Suprapubic skin (tissue), 4 donors: Measurements from ENCODE around the gene GC. TPM values are rescaled to one million over a fixed set of nuclear protein-coding genes. Genes with fewer than 3 reads are reported as not detected.
"Not testable (repeated sequence)": the region's sequence is repeated elsewhere in the genome, so short reads cannot be mapped to it uniquely, and the experiment has no call there.

ENCODE experiments used
- DNase-seq, 2 donors: peaks; one replicate each; pipeline ENCODE4 v3.0.0-alpha.2; 2019; ENCODE audit warnings: low spot score in 2 of 2
- H3K27ac ChIP-seq: fragments of 200-600 bp; sonication (generic); one replicate; pipeline ENCODE4 v1.5.1; 2019
- H3K27me3 ChIP-seq: fragments of 200-600 bp; sonication (generic); one replicate; pipeline ENCODE4 v1.5.1; 2019
- H3K36me3 ChIP-seq: fragments of 200-600 bp; sonication (generic); one replicate; pipeline ENCODE4 v1.5.1; 2019
- H3K4me1 ChIP-seq: fragments of 200-600 bp; sonication (generic); one replicate; pipeline ENCODE4 v1.5.1; 2019
- H3K4me3 ChIP-seq: fragments of 200-600 bp; sonication (generic); one replicate; pipeline ENCODE4 v1.5.1; 2019; ENCODE audit warnings: mild to moderate bottlenecking
- H3K9me3 ChIP-seq: fragments of 200-600 bp; sonication (generic); one replicate; pipeline ENCODE4 v1.5.1; 2019
- CTCF ChIP-seq, 2 donors: fragments of 200-600 bp in 1 of 2; fragments of 450-650 bp in 1 of 2; sonication (generic) in 1 of 2; IDR thresholded peaks; one replicate each; pipeline ENCODE4 v1.5.1; 2016 to 2019; ENCODE audit warnings: antibody characterized with exemption in 2 of 2, mild to moderate bottlenecking in 1 of 2, moderate library complexity in 1 of 2
- EP300 ChIP-seq: sonication (generic); formaldehyde crosslinking; IDR thresholded peaks from one replicate; pipeline ENCODE4 v1.6.1; 2017; ENCODE audit warnings: antibody characterized with exemption
- POLR2A ChIP-seq, 2 donors: fragments of 450-650 bp; IDR thresholded peaks; one replicate each; pipeline ENCODE4 v1.6.1; 2017; ENCODE audit warnings: antibody characterized with exemption in 2 of 2, mild to moderate bottlenecking in 2 of 2, moderate library complexity in 2 of 2
- POLR2AphosphoS5 ChIP-seq, 3 donors: sonication (generic); formaldehyde crosslinking; IDR thresholded peaks; one replicate each; pipeline ENCODE4 v1.6.1; 2017; ENCODE audit warnings: antibody characterized with exemption in 3 of 3
- WGBS: methylation state at CpG from one replicate; pipeline ENCODE4 v1.1.5; 2018; 5-methylcytosine and 5-hydroxymethylcytosine counted together
- total RNA-seq, 4 donors: library from RNA; depleted of rRNA; stranded (reverse); fragments of >200 nt; gene quantifications; one replicate each; pipeline ENCODE4 v1.1.0, GENCODE V29; 2016

GC gene
- total RNA-seq, 4 donors from 2014 or later, result 5.2 TPM; not detected in 3

DNA sequence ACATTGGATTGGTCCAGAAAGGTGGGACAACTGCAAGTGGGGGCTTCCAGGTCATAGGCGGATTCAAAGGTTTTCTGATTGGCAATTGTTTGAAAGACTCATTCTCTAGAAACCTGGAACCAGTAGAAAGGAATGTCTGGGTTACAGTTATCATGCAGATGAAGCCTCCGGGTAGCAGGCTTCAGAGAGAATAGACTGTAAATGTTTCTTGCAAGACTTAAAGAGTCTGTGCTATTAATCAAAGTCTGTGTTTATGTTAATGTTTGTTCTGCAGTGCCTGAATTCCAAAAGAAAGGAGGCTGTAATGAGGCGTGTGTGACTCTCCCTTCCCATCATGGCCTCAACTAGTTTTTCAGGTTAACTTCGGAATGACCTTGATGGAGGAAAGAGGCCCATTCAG, 43.9 kb upstream of the GC start:
- no peaks in the 10 kb centered on the region for H3K4me1 ChIP-seq
- no peak for DNase-seq
- H3K36me3 ChIP-seq, result no peaks in the 10 kb centered on the region
- H3K9me3 ChIP-seq, result no peaks in the 10 kb centered on the region
- TF ChIP-seq POLR2AphosphoS5 (IDR thresholded peaks at IDR 0.05) (no peak), EP300 (no peak), POLR2A (IDR thresholded peaks at IDR 0.05) (no peak), CTCF (IDR thresholded peaks at IDR 0.05) (no peak)
- no peaks in the 10 kb centered on the region for H3K27me3 ChIP-seq
- no peak overlapping the region for H3K4me3 ChIP-seq
- H3K27ac ChIP-seq, result no peak overlapping the region
- 40% methylated on average over 4 of the region's 4 CpGs for WGBS

GRCh38 chr4:71816676-71817303, 32.9 kb upstream of the GC start:
- WGBS, result 84% methylated on average over 4 of the region's 4 CpGs

DNA sequence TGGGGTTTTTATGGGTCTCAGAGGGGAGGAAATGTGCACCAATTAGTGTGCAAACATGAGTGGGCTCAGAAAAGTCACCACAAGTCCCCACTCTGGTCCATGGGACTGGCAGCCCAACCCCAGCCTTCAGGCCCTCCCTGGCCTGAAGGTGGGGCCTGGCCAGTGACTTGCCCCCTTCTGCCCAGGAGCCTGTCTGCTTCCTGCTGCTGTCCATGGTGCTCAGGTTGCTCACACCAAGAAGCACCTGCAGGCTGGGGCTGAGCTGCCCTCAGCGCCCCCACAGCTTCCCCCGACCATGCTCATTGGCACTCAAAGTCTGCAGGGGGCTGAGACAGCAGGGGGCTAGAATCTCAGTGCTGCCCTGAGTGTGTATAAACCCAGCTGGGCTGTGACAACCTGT, 30.6 kb upstream of the GC start:
- Histone ChIP-seq H3K27me3 (no peaks in the 10 kb centered on the region), H3K4me3 (no peak overlapping the region), H3K36me3 (no peaks in the 10 kb centered on the region), H3K27ac (no peak overlapping the region), H3K9me3 (no peaks in the 10 kb centered on the region), H3K4me1 (no peaks in the 10 kb centered on the region)
- TF ChIP-seq POLR2AphosphoS5 (IDR thresholded peaks at IDR 0.05) (no peak), CTCF (IDR thresholded peaks at IDR 0.05) (no peak), POLR2A (IDR thresholded peaks at IDR 0.05) (no peak)
- WGBS, result 85% methylated on average over 2 of the region's 2 CpGs
- DNase-seq, result no peak

More at GRCh38 chr4:71816676-71817303, 32.9 kb upstream of the GC start:
- H3K27me3 ChIP-seq, result no peaks in the 10 kb centered on the region
- H3K36me3 ChIP-seq, result no peaks in the 10 kb centered on the region
- TF ChIP-seq POLR2AphosphoS5 (IDR thresholded peaks at IDR 0.05) (no peak), CTCF (IDR thresholded peaks at IDR 0.05) (no peak), EP300 (no peak), POLR2A (IDR thresholded peaks at IDR 0.05) (no peak)
- H3K27ac ChIP-seq, result no peak overlapping the region
- no peaks in the 10 kb centered on the region for H3K4me1 ChIP-seq
- DNase-seq, result no peak
- H3K4me3 ChIP-seq, result no peak overlapping the region
- no peaks in the 10 kb centered on the region for H3K9me3 ChIP-seq

DNA sequence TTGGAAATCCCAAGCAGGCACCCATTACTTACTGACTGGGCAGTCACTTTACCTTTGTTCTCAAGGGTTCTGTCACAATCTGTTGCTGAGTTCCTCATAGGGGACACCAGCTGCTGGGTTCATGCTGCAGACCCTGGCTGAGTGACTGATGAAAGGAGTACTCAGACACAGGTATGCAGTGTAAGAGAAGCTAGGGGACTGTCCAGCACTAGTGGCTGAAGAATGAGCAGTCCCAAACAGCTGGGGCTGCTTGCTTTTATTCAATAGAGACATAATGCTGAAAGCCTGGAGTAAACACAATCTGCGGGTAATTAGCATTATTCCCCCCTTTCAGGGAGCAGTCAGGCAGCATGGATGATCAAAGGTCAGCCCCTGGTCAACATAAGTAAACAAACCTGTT, 25.9 kb upstream of the GC start:
- not testable (repeated sequence) for H3K4me3 ChIP-seq, DNase-seq, H3K36me3 ChIP-seq, H3K27ac ChIP-seq, H3K9me3 ChIP-seq, H3K27me3 ChIP-seq, H3K4me1 ChIP-seq
- WGBS, result 71% methylated on average over 1 of the region's 1 CpG

- TF ChIP-seq EP300, result no peak
- WGBS, result 82% methylated on average over 3 of the region's 3 CpGs
- H3K9me3 ChIP-seq, result no peaks in the 10 kb centered on the region
Observed at GRCh38 chr4:71807469-71807868, 23.6 kb upstream of the GC start.

DNA sequence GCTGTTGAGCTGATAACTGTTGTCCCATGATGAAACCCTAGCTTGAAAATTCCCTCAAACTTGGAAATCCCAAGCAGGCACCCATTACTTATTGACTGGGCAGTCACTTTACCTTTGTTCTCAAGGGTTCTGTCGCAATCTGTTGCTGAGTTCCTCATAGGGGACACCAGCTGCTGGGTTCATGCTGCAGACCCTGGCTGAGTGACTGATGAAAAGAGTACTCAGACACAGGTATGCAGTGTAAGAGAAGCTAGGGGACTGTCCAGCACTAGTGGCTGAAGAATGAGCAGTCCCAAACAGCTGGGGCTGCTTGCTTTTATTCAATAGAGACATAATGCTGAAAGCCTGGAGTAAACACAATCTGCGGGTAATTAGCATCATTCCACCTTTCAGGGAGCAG, 21.4 kb upstream of the GC start:
- not testable (repeated sequence) for H3K4me1 ChIP-seq, H3K36me3 ChIP-seq, H3K4me3 ChIP-seq, H3K27me3 ChIP-seq, H3K27ac ChIP-seq, DNase-seq, H3K9me3 ChIP-seq
- WGBS, result 74% methylated on average over 2 of the region's 2 CpGs

More at GRCh38 chr4:71807469-71807868, 23.6 kb upstream of the GC start:
- DNase-seq, result no peak
- H3K36me3 ChIP-seq, result no peaks in the 10 kb centered on the region
- H3K4me3 ChIP-seq, result no peak overlapping the region
- no peaks in the 10 kb centered on the region for H3K27me3 ChIP-seq
- H3K4me1 ChIP-seq, result no peaks in the 10 kb centered on the region
- H3K27ac ChIP-seq, result no peak overlapping the region

GRCh38 chr4:71804017-71804697, 20.3 kb upstream of the GC start:
- H3K36me3 ChIP-seq, H3K9me3 ChIP-seq, DNase-seq, H3K27ac ChIP-seq, H3K27me3 ChIP-seq, H3K4me1 ChIP-seq, H3K4me3 ChIP-seq: not testable (repeated sequence)
- WGBS, result 41% methylated on average over 4 of the region's 4 CpGs
